ENCODE results near the gene SLX4IP. TPM values are rescaled to one million over a fixed set of nuclear protein-coding genes. Genes with fewer than 3 reads are reported as not detected.

The SLX4IP gene
- total RNA-seq, 1 donor from 2014 or later, result 2.8 TPM

GRCh38 chr20:10629946-10630650 lies 195.0 kb downstream of the SLX4IP start:
- no peak for DNase-seq (ENCODE audit: missing footprints)
- no peak for ATAC-seq
- intact Hi-C loops (cut with DNase I), result no loop called here

DNA sequence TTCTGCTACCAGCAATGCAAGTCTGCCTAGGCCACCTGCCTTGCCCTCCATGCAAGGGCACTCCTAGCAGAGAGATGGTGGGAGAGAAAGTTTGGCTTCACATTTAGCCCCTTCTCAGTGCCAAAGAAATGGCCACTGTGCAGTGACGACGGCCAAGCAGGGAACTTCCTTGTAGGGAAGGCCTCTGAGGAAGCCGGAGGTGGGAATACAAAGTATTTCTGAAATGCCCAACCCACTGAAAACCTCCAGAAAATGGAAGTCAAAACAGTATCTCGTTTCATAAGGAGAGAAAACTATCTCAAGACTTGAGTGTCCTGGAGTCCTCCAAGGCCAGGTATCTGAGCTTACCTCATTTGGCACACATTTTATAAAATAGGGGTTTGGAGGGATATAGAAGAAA lies 196.0 kb downstream of the SLX4IP start:
- intact Hi-C loops (cut with DNase I), result no loop called here
- ATAC-seq, result no peak
- DNase-seq (ENCODE audit: missing footprints), result no peak

DNA sequence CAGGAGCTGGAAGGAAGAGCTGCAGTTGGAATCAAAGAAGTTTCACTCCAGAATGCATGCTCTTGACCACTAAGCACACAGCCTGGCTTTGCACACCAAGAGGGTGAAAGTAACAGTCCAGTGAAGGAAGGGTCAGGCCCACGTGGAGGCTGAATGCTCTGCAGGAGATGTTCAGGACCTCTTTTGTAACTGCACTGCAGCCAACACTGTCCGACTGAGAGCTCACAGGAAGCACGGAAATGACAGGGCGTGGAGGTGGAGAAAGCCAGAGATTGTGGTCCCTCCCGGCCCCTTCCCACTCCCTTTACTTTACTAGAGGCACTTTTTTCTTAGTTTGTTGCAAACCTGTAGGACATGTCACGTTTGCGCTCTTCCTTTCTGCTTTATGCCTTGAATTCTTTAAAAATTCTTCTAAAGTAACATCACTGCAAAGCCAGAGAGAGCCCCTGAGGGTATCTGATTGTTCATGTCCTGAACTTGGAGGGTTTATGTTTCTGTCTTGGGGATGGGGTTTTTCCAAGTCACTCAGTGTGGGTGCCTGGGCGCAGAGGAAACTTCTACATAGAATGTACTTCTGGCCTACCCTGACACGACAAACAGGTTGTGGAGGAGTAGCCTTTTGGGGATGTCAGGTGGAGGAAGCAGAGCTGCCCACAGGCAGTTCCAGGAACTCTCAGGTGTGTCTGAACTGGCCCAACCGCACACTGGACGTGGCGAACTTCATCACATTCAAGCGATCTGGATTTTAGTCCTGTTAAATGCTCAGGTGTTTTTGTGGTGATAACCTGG lies 197.8 kb downstream of the SLX4IP start:
- intact Hi-C loops (cut with DNase I), result no loop called here
- no peak for DNase-seq (ENCODE audit: missing footprints)
- no peak for ATAC-seq

GRCh38 chr20:10633718-10634117 lies 198.6 kb downstream of the SLX4IP start:
- ATAC-seq (no peak), DNase-seq (ENCODE audit: missing footprints) (no peak)
- intact Hi-C loops (cut with DNase I), result loop anchor here (2.0 kb wide), 1 partner anchor 75 kb away; no protein-coding TSS in a partner anchor

- DNase-seq (ENCODE audit: missing footprints) (no peak), ATAC-seq (no peak)
- intact Hi-C loops (cut with DNase I), result loop anchor here (2.0 kb wide), 1 partner anchor 75 kb away; no protein-coding TSS in a partner anchor
Measured at GRCh38 chr20:10634211-10634610, 199.1 kb downstream of the SLX4IP start.

DNA sequence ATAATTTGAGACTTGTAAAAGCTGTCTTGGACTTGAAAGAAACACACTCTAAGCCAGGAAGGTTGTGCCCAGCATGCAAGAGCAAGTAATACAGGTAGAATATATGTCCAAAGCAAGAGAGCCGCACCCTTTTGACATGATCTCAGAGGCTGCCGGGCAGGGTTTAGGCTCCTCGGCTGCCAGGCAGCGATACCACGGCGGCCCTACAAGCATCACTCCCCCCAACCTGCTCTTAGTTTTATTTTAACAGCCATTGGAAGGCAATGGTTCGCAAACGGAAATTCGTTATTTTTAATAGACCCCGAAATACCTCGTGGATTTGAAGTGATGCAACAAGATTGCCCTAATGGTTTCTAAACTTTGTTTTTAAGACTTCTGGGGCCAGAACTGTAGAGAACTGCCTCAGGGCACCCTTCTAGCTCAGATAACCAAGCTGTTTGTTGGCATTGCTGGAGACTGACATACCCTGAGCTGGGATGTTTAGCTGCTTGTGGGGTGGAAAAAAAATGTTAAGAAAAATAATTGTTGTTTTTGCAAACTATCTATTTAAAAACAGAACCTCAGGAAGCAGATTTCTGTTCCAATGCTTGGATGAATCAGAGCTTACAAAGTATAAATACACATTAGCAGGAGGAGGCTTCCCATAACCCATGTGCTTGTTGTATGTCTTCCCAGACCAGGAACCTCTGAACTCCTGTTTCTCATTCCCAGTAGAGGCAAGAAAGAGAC lies 199.7 kb downstream of the SLX4IP start:
- DNase-seq (ENCODE audit: missing footprints), result no peak
- ATAC-seq, result no peak
- intact Hi-C loops (cut with DNase I), result loop anchor here (2.0 kb wide), 1 partner anchor 76 kb away; no protein-coding TSS in a partner anchor

GRCh38 chr20:10635476-10636208 lies 200.5 kb downstream of the SLX4IP start:
- ATAC-seq (no peak), DNase-seq (ENCODE audit: missing footprints) (no peak)
- intact Hi-C loops (cut with DNase I), result loop anchor here (2.0 kb wide), 1 partner anchor 77 kb away; no protein-coding TSS in a partner anchor

GRCh38 chr20:10636326-10636818 lies 201.3 kb downstream of the SLX4IP start:
- DNase-seq (ENCODE audit: missing footprints), result no peak
- intact Hi-C loops (cut with DNase I), result no loop called here
- ATAC-seq, result peak; percentile 66

GRCh38 chr20:10637031-10637559 lies 202.0 kb downstream of the SLX4IP start:
- DNase-seq (ENCODE audit: missing footprints) (peak; percentile 79), ATAC-seq (peak; percentile 47)
- intact Hi-C loops (cut with DNase I), result no loop called here

- intact Hi-C loops (cut with DNase I), result no loop called here
- ATAC-seq (no peak), DNase-seq (ENCODE audit: missing footprints) (no peak)
Measured at GRCh38 chr20:10637563-10637962, 202.5 kb downstream of the SLX4IP start.

DNA sequence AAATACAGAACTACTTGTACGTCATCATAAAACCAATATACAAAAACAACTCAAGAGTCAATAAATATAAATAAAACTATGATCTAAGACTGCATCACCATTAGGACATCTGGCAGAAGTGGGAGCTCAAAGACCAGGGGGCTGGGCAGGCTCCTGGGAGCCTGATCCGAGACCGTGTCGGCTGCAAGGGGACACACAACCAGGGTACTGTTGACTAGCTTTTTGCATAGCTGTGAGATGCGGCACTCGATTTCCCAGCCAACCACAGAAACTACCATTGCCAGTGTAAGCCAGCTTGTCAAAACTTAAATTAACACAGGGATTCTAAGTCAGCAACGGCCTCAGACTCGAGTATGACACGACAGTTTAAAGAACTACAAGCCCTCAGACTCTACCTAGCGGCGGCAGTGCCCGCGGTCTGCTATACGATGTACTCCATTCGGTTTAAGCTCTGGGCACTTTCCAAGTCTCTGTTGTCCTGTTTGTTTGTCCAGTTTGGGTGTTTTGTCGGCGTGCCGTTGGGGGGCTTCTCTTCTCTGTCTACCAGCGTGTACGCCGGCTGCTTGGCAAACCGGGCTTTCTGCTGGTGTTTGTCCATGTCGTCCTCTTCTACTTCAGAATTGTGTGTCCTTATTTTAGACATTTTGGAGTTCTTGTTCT lies 204.1 kb downstream of the SLX4IP start:
- intact Hi-C loops (cut with DNase I), result no loop called here
- DNase-seq (ENCODE audit: missing footprints), result no peak
- ATAC-seq, result no peak

DNA sequence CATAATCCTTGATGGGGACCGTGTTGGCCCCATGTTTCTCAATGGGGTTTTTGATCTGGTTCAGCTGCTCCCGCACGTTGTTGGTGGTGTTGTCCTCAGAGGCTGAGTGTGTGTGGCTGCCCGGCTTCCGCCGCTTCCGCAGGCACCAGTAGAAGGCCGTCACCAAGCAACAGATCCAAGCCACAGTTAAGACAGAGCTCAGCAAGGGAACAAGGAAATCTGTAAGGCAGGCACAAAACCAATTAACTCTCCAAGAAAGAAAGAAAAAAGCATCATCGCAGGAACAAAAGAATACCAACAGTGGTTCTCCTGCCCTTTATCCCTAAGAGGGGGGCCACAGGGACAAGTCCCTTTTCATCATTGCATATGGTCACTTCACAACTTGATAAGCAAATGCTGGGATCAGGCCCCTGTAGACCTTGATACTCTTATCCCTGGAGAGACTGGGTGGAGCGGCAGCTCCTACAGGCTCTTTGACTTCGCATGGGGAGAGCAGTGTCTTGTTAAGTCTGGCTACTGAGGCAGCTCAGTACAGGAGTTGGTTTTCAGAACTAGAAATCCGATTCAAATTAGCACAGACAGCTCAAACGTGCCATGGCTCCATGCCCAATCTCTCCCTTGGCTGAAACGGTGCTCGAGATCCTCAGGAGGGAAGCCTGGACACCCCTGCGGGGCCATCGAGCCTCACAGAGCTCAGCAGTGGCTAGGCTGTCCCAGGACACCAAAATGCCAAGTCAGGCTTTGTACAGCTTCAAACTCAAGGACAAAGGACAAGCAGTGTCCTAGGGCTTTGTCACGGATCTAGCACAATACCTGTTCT lies 204.8 kb downstream of the SLX4IP start:
- intact Hi-C loops (cut with DNase I), result no loop called here
- no peak for DNase-seq (ENCODE audit: missing footprints)
- ATAC-seq, result peak; percentile 39

DNA sequence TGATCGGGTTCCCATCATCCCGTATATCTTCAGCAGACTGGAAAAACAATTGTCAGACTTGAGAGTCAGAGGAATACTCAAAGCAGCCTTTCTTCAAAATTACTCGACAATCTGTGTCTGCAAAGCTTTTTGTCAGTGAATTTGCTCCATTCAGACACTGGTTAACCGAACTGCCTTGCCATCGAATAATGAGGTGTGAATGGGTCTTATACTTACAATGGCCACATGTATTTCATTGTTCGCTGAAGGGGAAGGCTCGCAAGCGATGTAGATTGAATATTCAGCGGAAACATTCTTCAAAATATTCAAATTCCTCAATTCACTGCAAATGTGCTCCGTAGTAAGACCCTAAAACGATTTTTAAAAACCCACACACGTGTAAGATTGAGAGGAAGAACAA lies 205.8 kb downstream of the SLX4IP start:
- intact Hi-C loops (cut with DNase I), result no loop called here
- DNase-seq (ENCODE audit: missing footprints) (no peak), ATAC-seq (no peak)

GRCh38 chr20:10641467-10641866 lies 206.4 kb downstream of the SLX4IP start:
- intact Hi-C loops (cut with DNase I), result no loop called here
- ATAC-seq (no peak), DNase-seq (ENCODE audit: missing footprints) (no peak)

DNA sequence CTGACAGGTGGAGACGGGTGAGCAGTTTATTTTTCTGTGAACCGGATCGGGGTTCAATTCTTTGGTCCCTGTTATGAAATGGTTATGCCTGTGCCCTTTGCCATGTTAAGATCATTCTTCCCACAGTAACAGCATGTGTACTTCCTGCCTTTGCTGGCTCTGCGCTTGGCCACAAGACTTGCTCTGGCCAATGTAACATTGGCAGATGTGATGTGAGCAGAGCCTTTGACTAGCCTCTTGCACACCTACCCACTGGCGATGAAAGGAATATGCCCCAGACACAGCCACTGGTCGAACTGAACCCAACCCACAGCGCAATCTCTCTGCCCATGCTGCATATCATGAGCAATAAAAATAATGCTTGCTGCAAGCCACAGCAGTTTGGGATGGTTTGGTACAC lies 206.8 kb downstream of the SLX4IP start:
- ATAC-seq (no peak), DNase-seq (ENCODE audit: missing footprints) (no peak)
- intact Hi-C loops (cut with DNase I), result no loop called here

GRCh38 chr20:10642856-10643559 lies 207.9 kb downstream of the SLX4IP start:
- ATAC-seq (no peak), DNase-seq (ENCODE audit: missing footprints) (no peak)
- intact Hi-C loops (cut with DNase I), result no loop called here

GRCh38 chr20:10643560-10643873 lies 208.4 kb downstream of the SLX4IP start:
- DNase-seq (ENCODE audit: missing footprints) (no peak), ATAC-seq (no peak)
- intact Hi-C loops (cut with DNase I), result no loop called here
